ENCODE measurements around the gene AHSP.

DNA sequence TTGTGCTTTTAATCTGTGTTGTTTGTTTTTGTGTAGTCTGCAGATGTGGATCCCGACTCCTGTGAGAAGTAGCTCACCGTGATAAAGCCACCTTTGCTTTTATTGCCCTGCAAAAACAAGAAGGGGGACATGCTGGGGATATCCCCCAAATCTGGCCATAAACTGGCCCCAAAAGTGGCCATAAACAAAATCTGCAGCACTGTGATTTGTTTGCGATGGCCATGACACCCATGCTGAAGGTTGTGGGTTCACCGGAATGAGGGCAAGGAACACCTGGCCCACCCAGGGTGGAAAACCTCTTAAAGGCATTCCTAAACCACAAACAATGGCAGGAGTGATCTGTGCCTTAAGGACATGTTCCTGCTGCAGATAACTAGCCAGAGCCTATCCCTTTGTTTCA lies 15.1 kb downstream of the AHSP start:
- TF ChIP-seq, protein P1, sequence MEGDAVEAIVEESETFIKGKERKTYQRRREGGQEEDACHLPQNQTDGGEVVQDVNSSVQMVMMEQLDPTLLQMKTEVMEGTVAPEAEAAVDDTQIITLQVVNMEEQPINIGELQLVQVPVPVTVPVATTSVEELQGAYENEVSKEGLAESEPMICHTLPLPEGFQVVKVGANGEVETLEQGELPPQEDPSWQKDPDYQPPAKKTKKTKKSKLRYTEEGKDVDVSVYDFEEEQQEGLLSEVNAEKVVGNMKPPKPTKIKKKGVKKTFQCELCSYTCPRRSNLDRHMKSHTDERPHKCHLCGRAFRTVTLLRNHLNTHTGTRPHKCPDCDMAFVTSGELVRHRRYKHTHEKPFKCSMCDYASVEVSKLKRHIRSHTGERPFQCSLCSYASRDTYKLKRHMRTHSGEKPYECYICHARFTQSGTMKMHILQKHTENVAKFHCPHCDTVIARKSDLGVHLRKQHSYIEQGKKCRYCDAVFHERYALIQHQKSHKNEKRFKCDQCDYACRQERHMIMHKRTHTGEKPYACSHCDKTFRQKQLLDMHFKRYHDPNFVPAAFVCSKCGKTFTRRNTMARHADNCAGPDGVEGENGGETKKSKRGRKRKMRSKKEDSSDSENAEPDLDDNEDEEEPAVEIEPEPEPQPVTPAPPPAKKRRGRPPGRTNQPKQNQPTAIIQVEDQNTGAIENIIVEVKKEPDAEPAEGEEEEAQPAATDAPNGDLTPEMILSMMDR (IDR thresholded peaks at IDR 0.05; ENCODE audit: low read depth, low read length, missing input control), result no peak
- TF ChIP-seq GABPA (IDR thresholded peaks at IDR 0.05 in 1 of 2, conservative IDR thresholded peaks at IDR 0.05 in 1 of 2) (no peak), TAF1 (conservative IDR thresholded peaks at IDR 0.05) (no peak), RAD21 (IDR thresholded peaks at IDR 0.05) (no peak), SP1 (IDR thresholded peaks at IDR 0.05) (no peak), JUND (IDR thresholded peaks at IDR 0.05) (no peak)
- TF ChIP-seq, protein P2, sequence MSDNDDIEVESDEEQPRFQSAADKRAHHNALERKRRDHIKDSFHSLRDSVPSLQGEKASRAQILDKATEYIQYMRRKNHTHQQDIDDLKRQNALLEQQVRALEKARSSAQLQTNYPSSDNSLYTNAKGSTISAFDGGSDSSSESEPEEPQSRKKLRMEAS (IDR thresholded peaks at IDR 0.05), result no peak
